HepG2 (cell line): ENCODE measurements around the gene LRRC72. TPM values are rescaled to one million over a fixed set of nuclear protein-coding genes. Genes with fewer than 3 reads are reported as not detected.

Source experiments
- ATAC-seq: fragments of 200-7000 bp; cut with Tn5 transposase; 3 replicates; pipeline ENCODE4 v1.9.1; 2020; ENCODE audit warnings: mild to moderate bottlenecking, moderate library complexity
- BruUV-seq: library from RNA; stranded (reverse); fragments of 400-500 nt; replicated peaks from 2 replicates; lab custom pipeline; 2021; lab: Mats Ljungman, UMichigan
- CTCF ChIA-PET: fragments of 300-600 bp; formaldehyde crosslinking; extraction: SDS; loops from one replicate; lab custom pipeline; 2021; ENCODE audit warnings: low total read pairs, inconsistent platforms, low intra/inter-chr PET ratio; lab: Yijun Ruan, JAX
- POLR2A ChIA-PET: fragments of 350-600 bp; sonication (Branson Sonifier 250); formaldehyde crosslinking; loops from one replicate; lab custom pipeline; 2020; ENCODE audit warnings: antibody characterized with exemption, inconsistent platforms; lab: Yijun Ruan, JAX
- DNase-seq: peaks from one replicate; pipeline ENCODE4 v3.0.0-alpha.2; 2015; ENCODE audit warnings: low spot score
- FAIRE-seq: peaks from 3 replicates; lab custom pipeline; 2011; peaks lifted over from hg19 to GRCh38; lab: Jason Lieb, UNC
- H2AFZ ChIP-seq: one replicate; pipeline ENCODE4 v1.6.1; 2011; ENCODE audit warnings: low read length, inconsistent platforms
- H3K27ac ChIP-seq: fragments of 300-600 bp; 3 replicates; pipeline ENCODE4 v1.8.0; 2011; ENCODE audit warnings: mixed run types, mild to moderate bottlenecking, mixed read lengths, low read length, inconsistent platforms; ENCODE audit not compliant: insufficient read depth; ENCODE audit errors: extremely low read length
- H3K27me3 ChIP-seq, 2 experiments: fragments of 200-600 bp in 1 of 2; 2 replicates in 1 of 2; 3 replicates in 1 of 2; pipeline versions ENCODE4 v1.6.0 to v1.8.0; 2011; ENCODE audit warnings: low read length in 2 of 2, mild to moderate bottlenecking in 2 of 2, moderate library complexity in 2 of 2, inconsistent platforms in 1 of 2; ENCODE audit not compliant: insufficient read depth in 2 of 2, control insufficient read depth in 1 of 2
- H3K36me3 ChIP-seq, 2 experiments: fragments of 200-600 bp in 1 of 2; replicated peaks in 1 of 2; 2 replicates in 1 of 2; 3 replicates in 1 of 2; pipeline versions ENCODE4 v1.5.1 to v1.8.0; 2011; ENCODE audit warnings: low read length in 2 of 2, inconsistent platforms in 1 of 2; ENCODE audit not compliant: insufficient read depth in 2 of 2, control insufficient read depth in 1 of 2
- H3K4me1 ChIP-seq: 2 replicates; pipeline ENCODE4 v1.5.1; 2012; ENCODE audit warnings: low read length, inconsistent platforms; ENCODE audit not compliant: insufficient read depth
- H3K4me2 ChIP-seq: 2 replicates; pipeline ENCODE4 v1.6.0; 2011; ENCODE audit warnings: low read depth, low read length, inconsistent platforms
- H3K4me3 ChIP-seq, 3 experiments: fragments of 200-600 bp in 1 of 3; sonication (generic), shearing (Covaris generic) in 1 of 3; replicated peaks in 1 of 3; 2 replicates each; pipeline ENCODE4 v1.5.1; 2011 to 2016; ENCODE audit warnings: low read length in 3 of 3, inconsistent platforms in 2 of 3, low read depth in 2 of 3, mild to moderate bottlenecking in 2 of 3, control low read depth in 1 of 3, mixed read lengths in 1 of 3; ENCODE audit not compliant: insufficient read depth in 1 of 3
- H3K79me2 ChIP-seq: one replicate; pipeline ENCODE4 v1.6.1; 2011; ENCODE audit warnings: low read length, inconsistent platforms; ENCODE audit not compliant: insufficient read depth
- H3K9ac ChIP-seq: 2 replicates; pipeline ENCODE4 v1.6.0; 2011; ENCODE audit warnings: mild to moderate bottlenecking, low read depth, low read length, inconsistent platforms; ENCODE audit not compliant: insufficient read depth
- H3K9me3 ChIP-seq: 2 replicates; pipeline ENCODE4 v1.5.1; 2012; ENCODE audit warnings: mild to moderate bottlenecking, low read length
- H4K20me1 ChIP-seq: 2 replicates; pipeline ENCODE4 v1.6.0; 2011; ENCODE audit warnings: inconsistent platforms, mild to moderate bottlenecking, low read length, moderate library complexity; ENCODE audit not compliant: insufficient read depth
- ASH2L ChIP-seq: fragments of 300-600, 200-600 bp; sonication (generic); IDR thresholded peaks from 2 replicates; pipeline ENCODE4 v1.7.0; 2017; ENCODE audit warnings: low read depth, mild to moderate bottlenecking, moderate library complexity, mixed read lengths, low read length; ENCODE audit not compliant: insufficient read length
- EP300 ChIP-seq, 3 experiments: sonication (generic) in 1 of 3; formaldehyde crosslinking in 1 of 3; IDR thresholded peaks; 2 replicates each; pipeline versions ENCODE4 v1.5.1 to v1.6.1; 2011 to 2020; ENCODE audit warnings: low read depth in 2 of 3, low read length in 2 of 3, borderline replicate concordance in 1 of 3, improper control_type of control experiment in 1 of 3, mild to moderate bottlenecking in 1 of 3, missing genetic modification reagents in 1 of 3, moderate library complexity in 1 of 3
- HBP1 ChIP-seq: IDR thresholded peaks from 2 replicates; pipeline ENCODE4 v1.6.1; 2016; ENCODE audit warnings: low read depth, control low read depth
- HCFC1 ChIP-seq: fragments of 150-350 bp; IDR thresholded peaks from 2 replicates; pipeline ENCODE4 v1.6.1; 2014; ENCODE audit warnings: low read depth, low read length
- HMG20B ChIP-seq: conservative IDR thresholded peaks from 2 replicates; pipeline ENCODE4 v1.6.1; 2016; ENCODE audit warnings: missing genetic modification reagents, missing compliant biosample characterization
- HNF1A ChIP-seq, 2 experiments: sonication (generic) in 1 of 2; formaldehyde crosslinking in 1 of 2; IDR thresholded peaks; 2 replicates each; pipeline versions ENCODE4 v1.4.0 to v1.6.1; 2016 to 2020; ENCODE audit warnings: borderline replicate concordance in 1 of 2, low read depth in 1 of 2, mild to moderate bottlenecking in 1 of 2, missing genetic modification reagents in 1 of 2
- HNRNPK ChIP-seq: fragments of 200-400 bp; formaldehyde crosslinking; IDR thresholded peaks from 2 replicates; pipeline ENCODE4 v1.6.1; 2018; ENCODE audit warnings: low read length, low read depth, moderate library complexity, mild to moderate bottlenecking; ENCODE audit not compliant: poor library complexity, severe bottlenecking
- HOXA5 ChIP-seq: sonication (generic); formaldehyde crosslinking; IDR thresholded peaks from 2 replicates; pipeline ENCODE4 v1.4.0; 2020; ENCODE audit warnings: missing genetic modification reagents
- MAF1 ChIP-seq: sonication (generic); formaldehyde crosslinking; IDR thresholded peaks from 2 replicates; pipeline ENCODE4 v1.5.0; 2020; ENCODE audit warnings: missing genetic modification reagents, borderline replicate concordance
- MAFK ChIP-seq, 2 experiments: IDR thresholded peaks in 1 of 2; conservative IDR thresholded peaks in 1 of 2; 2 replicates each; pipeline ENCODE4 v1.6.1; 2011; ENCODE audit warnings: improper control_type of control experiment in 2 of 2, low read length in 2 of 2
- PBX3 ChIP-seq: sonication (generic); formaldehyde crosslinking; IDR thresholded peaks from 2 replicates; pipeline ENCODE4 v1.8.1; 2023; ENCODE audit warnings: missing genetic modification reagents, inconsistent platforms, borderline replicate concordance
- RELA ChIP-seq: sonication (generic); formaldehyde crosslinking; IDR thresholded peaks from 2 replicates; pipeline ENCODE4 v1.4.0; 2020; ENCODE audit warnings: missing genetic modification reagents
- ZNF430 ChIP-seq: sonication (generic); formaldehyde crosslinking; IDR thresholded peaks from 2 replicates; pipeline ENCODE4 v1.9.0; 2021; ENCODE audit warnings: mild to moderate bottlenecking, missing genetic modification reagents
- WGBS: methylation state at CpG from one replicate; pipeline ENCODE4 v1.1.6; 2017; ENCODE audit warnings: low lambda C conversion rate; 5-methylcytosine and 5-hydroxymethylcytosine counted together
- in situ Hi-C: cut with HindIII; loops from 2 replicates; pipeline ENCODE4 v1.10.0; 2017; ENCODE audit warnings: low pct_unique_long_range_greater_than_20kb; ENCODE audit not compliant: extremely low pct_ligation_motif_present
- intact Hi-C: fragments of 100-400 bp; cut with micrococcal nuclease; formaldehyde crosslinking; loops from one replicate; pipeline ENCODE4 v1.10.0; 2022; ENCODE audit not compliant: unreplicated experiment
- polyA plus RNA-seq, 8 experiments: library from polyadenylated mRNA; depleted of rRNA in 3 of 8; stranded (reverse) in 7 of 8; unstranded in 1 of 8; fragments of >200 nt; fragmentation: Illumina TruSeq in 4 of 8; extraction: Trizol in 4 of 8; gene quantifications; 2 replicates each; pipeline versions ENCODE4 v1.2.1 to v1.2.3, GENCODE V29; 2011 to 2016; ENCODE audit warnings: low read depth in 4 of 8, missing spikeins in 1 of 8, mixed read lengths in 1 of 8; ENCODE audit not compliant: insufficient read depth in 1 of 8
- total RNA-seq, 5 experiments: library from RNA; depleted of rRNA; stranded (reverse); fragments of >200 nt; fragmentation: Illumina TruSeq; extraction: Trizol; gene quantifications; 2 replicates each; pipeline ENCODE4 v1.2.3, GENCODE V29; 2016; ENCODE audit warnings: low read depth in 1 of 5

Gene LRRC72
- total and polyA plus RNA-seq, 2 of the 13 experiments (the other 11 are each of a cell fraction or from before 2014, with no cell fraction given), result not detected

- TF ChIP-seq EP300 (IDR thresholded peaks at IDR 0.05; ENCODE audit: low read depth in 2 of 2, low read length in 2 of 2) (no peak), EP300 (CRISPR knock-in tag; IDR thresholded peaks at IDR 0.05; ENCODE audit: borderline replicate concordance) (no peak), PBX3 (no peak), HOXA5 (CRISPR knock-in tag) (no peak), MAF1 (CRISPR knock-in tag) (no peak), HNF1A (IDR thresholded peaks at IDR 0.05; ENCODE audit: low read depth) (no peak), HNF1A (CRISPR knock-in tag; IDR thresholded peaks at IDR 0.05; ENCODE audit: borderline replicate concordance) (no peak), HMG20B (no peak)
Observed at GRCh38 chr7:16615228-16615627, 88.6 kb downstream of the LRRC72 start (continued).

- DNase-seq (no peak), FAIRE-seq (no peak), ATAC-seq (no peak)
- Histone ChIP-seq H3K36me3 (peaks cover 3 to 25% of the 10 kb centered on the region in 2 experiments; a peak in 4 of 5 replicates), H3K27ac (no peak overlapping the region), H4K20me1 (no peaks in the 10 kb centered on the region), H3K9ac (no peak overlapping the region), H3K4me1 (no peaks in the 10 kb centered on the region), H3K27me3 (no peaks in the 10 kb centered on the region), H2AFZ (no peak overlapping the region), H3K79me2 (no peaks in the 10 kb centered on the region), H3K4me2 (no peak overlapping the region), H3K9me3 (no peaks in the 10 kb centered on the region), H3K4me3 (no peak overlapping the region)
- ChIA-PET CTCF (no interaction called here), POLR2A (no interaction called here)
- in situ Hi-C loops, result no loop called here
- 75% methylated on average over 4 of the region's 4 CpGs for WGBS
- TF ChIP-seq HCFC1 (no peak), ASH2L (no peak), ZNF430 (CRISPR knock-in tag) (no peak), HNRNPK (peak; percentile 55), MAFK (conservative IDR thresholded peaks at IDR 0.05 in 1 of 2, IDR thresholded peaks at IDR 0.05 in 1 of 2; ENCODE audit: low read length in 2 of 2) (no peak), RELA (CRISPR knock-in tag) (no peak), HBP1 (no peak)
- BruUV-seq, result no TSS peak
- intact Hi-C loops, result no loop called here
Observed at GRCh38 chr7:16616122-16616521, 89.5 kb downstream of the LRRC72 start.
